ENCODE measurements around the gene ATN1.

DNA sequence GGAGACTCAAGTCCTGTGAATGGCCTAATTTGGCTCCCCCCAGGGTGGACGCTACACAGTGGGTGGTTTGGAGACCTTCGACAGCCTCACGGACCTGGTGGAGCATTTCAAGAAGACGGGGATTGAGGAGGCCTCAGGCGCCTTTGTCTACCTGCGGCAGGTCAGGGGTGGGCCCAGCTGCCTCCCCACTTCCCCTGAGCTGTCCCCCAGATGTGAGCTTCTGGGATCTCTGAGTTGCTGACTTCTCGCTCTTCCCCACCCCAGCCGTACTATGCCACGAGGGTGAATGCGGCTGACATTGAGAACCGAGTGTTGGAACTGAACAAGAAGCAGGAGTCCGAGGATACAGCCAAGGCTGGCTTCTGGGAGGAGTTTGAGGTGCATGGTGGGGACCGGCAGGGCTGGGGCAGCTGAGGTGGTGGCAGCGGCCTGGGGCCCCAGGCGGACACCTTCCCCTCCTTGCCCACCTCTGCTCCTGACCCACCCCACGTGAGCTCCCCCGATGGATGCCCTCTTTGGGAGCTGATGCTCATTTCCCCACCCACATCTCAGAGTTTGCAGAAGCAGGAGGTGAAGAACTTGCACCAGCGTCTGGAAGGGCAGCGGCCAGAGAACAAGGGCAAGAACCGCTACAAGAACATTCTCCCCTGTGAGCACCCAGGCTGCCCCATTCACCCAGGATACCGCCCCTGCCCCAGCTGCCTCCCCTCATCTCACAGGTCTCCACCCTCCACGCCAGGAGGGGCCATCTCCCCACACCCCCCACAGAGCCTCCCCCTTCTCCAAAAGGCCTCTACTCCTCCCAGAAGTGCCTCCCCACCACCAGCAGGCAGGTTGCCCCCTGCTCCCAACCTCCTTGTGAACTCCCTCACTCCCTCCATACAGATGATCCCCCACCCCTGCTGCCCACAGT, 27.6 kb downstream of the ATN1 start:
- TF ChIP-seq, protein P1, sequence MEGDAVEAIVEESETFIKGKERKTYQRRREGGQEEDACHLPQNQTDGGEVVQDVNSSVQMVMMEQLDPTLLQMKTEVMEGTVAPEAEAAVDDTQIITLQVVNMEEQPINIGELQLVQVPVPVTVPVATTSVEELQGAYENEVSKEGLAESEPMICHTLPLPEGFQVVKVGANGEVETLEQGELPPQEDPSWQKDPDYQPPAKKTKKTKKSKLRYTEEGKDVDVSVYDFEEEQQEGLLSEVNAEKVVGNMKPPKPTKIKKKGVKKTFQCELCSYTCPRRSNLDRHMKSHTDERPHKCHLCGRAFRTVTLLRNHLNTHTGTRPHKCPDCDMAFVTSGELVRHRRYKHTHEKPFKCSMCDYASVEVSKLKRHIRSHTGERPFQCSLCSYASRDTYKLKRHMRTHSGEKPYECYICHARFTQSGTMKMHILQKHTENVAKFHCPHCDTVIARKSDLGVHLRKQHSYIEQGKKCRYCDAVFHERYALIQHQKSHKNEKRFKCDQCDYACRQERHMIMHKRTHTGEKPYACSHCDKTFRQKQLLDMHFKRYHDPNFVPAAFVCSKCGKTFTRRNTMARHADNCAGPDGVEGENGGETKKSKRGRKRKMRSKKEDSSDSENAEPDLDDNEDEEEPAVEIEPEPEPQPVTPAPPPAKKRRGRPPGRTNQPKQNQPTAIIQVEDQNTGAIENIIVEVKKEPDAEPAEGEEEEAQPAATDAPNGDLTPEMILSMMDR (IDR thresholded peaks at IDR 0.05; ENCODE audit: borderline replicate concordance, extremely low read depth, low read length, poor library complexity, severe bottlenecking): no peak
- no peak for TF ChIP-seq EZH2 (IDR thresholded peaks at IDR 0.05; ENCODE audit: borderline replicate concordance, low read depth, low read length, severe bottlenecking)

Measured in DND-41 (cell line).